Fibroblast of lung (primary cell): Measurements from ENCODE around the gene ESR2. TPM values are rescaled to one million over a fixed set of nuclear protein-coding genes. Genes with fewer than 3 reads are reported as not detected.

Experiments
- DNase-seq, 2 donors: peaks; one replicate each; pipeline versions ENCODE4 v3.0.0 to v3.0.0-alpha.2; 2010; ENCODE audit warnings: low read depth in 2 of 2
- H2AFZ ChIP-seq: 2 replicates; pipeline ENCODE4 v1.5.1; 2012; ENCODE audit warnings: low read length, control low read depth, inconsistent platforms
- H3K27ac ChIP-seq: 2 replicates; pipeline ENCODE4 v1.5.1; 2011; ENCODE audit warnings: low read length, control low read depth; ENCODE audit not compliant: insufficient read depth
- H3K27me3 ChIP-seq: 2 replicates; pipeline ENCODE4 v1.5.1; 2011; ENCODE audit warnings: mild to moderate bottlenecking, low read length; ENCODE audit not compliant: control insufficient read depth, insufficient read depth
- H3K36me3 ChIP-seq: 2 replicates; pipeline ENCODE4 v1.5.1; 2011; ENCODE audit warnings: low read length; ENCODE audit not compliant: control insufficient read depth, insufficient read depth
- H3K4me1 ChIP-seq: 2 replicates; pipeline ENCODE4 v1.5.1; 2011; ENCODE audit warnings: low read length; ENCODE audit not compliant: control insufficient read depth, insufficient read depth; ENCODE audit errors: extremely low read depth
- H3K4me2 ChIP-seq: 2 replicates; pipeline ENCODE4 v1.5.1; 2011; ENCODE audit warnings: low read length, control low read depth; ENCODE audit not compliant: insufficient read depth; ENCODE audit errors: extremely low read depth
- H3K4me3 ChIP-seq, 4 experiments: fragments of 200-600 bp in 1 of 4; sonication (generic) in 1 of 4; replicated peaks in 1 of 4; 2 replicates each; pipeline ENCODE4 v1.5.1; 2011 to 2016; ENCODE audit warnings: low read length in 4 of 4, low read depth in 3 of 4, mild to moderate bottlenecking in 3 of 4, control low read depth in 2 of 4, inconsistent platforms in 1 of 4, mixed read lengths in 1 of 4; ENCODE audit not compliant: insufficient read depth in 1 of 4; ENCODE audit errors: control extremely low read depth in 1 of 4
- H3K79me2 ChIP-seq: 2 replicates; pipeline ENCODE4 v1.5.1; 2012; ENCODE audit warnings: mild to moderate bottlenecking, low read length, inconsistent platforms; ENCODE audit not compliant: control insufficient read depth, insufficient read depth
- H3K9ac ChIP-seq: 2 replicates; pipeline ENCODE4 v1.5.1; 2011; ENCODE audit warnings: mild to moderate bottlenecking, low read length, control low read depth; ENCODE audit not compliant: insufficient read depth
- H3K9me3 ChIP-seq: 2 replicates; pipeline ENCODE4 v1.5.1; 2012; ENCODE audit warnings: low read depth, low read length; ENCODE audit not compliant: control insufficient read depth, insufficient read depth
- H4K20me1 ChIP-seq: 2 replicates; pipeline ENCODE4 v1.5.1; 2011; ENCODE audit warnings: low read length; ENCODE audit not compliant: control insufficient read depth, insufficient read depth; ENCODE audit errors: extremely low read depth
- EZH2 ChIP-seq: IDR thresholded peaks from 2 replicates; pipeline ENCODE4 v1.5.1; 2012; ENCODE audit warnings: low read length, control low read depth, mild to moderate bottlenecking; ENCODE audit errors: missing control alignments
- polyA plus RNA-seq, 2 donors: library from polyadenylated mRNA; depleted of rRNA in 1 of 2; stranded (reverse) in 1 of 2; unstranded in 1 of 2; fragments of >200 nt; gene quantifications; 2 replicates each; pipeline ENCODE4 v1.2.1, GENCODE V29; 2011 to 2012; ENCODE audit warnings: missing spikeins in 1 of 2
- total RNA-seq: library from RNA; depleted of rRNA; stranded (reverse); fragments of >200 nt; gene quantifications from 2 replicates; pipeline ENCODE4 v1.2.1, GENCODE V29; 2014
- TF ChIP-seq, protein P1 (sequence below), 2 donors: IDR thresholded peaks in 1 of 2; conservative IDR thresholded peaks in 1 of 2; 1 replicate in 1 of 2; 2 replicates in 1 of 2; pipeline ENCODE4 v1.5.1; 2011 to 2012; ENCODE audit warnings: low read length in 2 of 2, control low read depth in 1 of 2, inconsistent platforms in 1 of 2, low read depth in 1 of 2, mild to moderate bottlenecking in 1 of 2

Gene ESR2
- total and polyA plus RNA-seq, 2 donors (not counting 1 experiment from before 2014, with no cell fraction given): 0.02 to 0.66 TPM

DNA sequence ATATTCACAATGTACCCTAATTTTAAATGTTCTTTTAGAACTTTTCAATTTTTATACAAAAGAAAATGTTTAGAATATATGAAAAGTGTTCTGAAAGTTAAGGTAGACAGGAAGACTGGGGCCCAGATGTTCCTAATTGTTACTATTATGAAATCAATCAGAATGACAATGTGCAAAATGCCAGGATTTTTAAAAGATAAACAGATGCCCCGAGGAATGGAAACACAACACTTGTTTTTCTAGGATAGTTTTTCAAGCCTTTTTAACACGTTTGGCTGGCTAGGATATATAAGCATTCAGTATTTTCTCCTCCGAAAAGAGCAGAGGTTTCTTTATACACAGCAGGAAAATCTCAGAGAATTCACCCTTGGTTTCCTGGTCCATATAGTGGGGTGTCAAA lies 106.8 kb downstream of the ESR2 start:
- H2AFZ ChIP-seq: no peak overlapping the region

DNA sequence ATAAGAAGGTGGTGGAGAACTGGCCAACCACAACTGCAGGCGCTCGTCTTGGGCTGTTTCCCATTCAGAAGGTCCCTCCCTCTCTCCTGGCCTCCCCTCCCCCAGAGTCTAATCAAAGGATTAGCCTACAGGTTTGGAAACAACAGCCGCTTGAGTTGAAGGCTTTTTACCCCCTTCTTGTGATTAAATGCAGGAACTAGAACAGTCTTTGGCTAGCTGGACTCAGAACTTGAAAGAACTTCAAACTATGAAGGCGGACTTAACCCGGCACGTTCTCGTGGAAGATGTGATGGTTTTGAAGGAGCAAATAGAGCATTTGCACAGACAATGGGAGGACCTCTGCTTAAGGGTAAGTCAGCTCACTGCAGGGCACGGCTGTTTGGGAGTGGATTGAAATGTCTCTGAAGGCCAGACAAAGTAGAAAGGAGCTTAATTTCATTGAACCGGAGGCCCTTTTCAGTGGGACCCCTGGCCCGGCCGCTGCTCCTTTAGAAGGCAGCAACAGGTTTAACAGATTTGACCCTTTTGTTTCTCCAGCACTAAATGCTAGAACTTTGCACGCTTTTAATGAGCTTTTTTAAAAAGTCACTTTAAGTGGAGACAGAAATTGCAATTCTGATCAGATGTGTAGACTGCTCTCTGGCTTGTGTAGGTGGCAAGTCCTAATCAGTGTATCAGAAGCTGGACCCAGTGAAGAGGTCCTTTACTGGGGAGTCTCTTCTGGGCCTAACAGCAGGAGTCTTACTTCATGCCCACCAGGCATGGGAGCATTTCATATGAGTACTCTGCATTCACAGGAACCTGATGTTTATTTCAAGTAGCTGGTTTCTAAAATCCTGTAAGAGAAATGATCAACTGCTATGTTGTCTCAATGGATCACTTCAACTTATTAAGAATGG lies 107.7 kb downstream of the ESR2 start:
- H3K4me1 ChIP-seq: no peaks in the 10 kb centered on the region
- H3K79me2 ChIP-seq: no peaks in the 10 kb centered on the region
- no peak overlapping the region for H3K4me2 ChIP-seq
- H3K36me3 ChIP-seq: no peaks in the 10 kb centered on the region
- TF ChIP-seq, protein P1, sequence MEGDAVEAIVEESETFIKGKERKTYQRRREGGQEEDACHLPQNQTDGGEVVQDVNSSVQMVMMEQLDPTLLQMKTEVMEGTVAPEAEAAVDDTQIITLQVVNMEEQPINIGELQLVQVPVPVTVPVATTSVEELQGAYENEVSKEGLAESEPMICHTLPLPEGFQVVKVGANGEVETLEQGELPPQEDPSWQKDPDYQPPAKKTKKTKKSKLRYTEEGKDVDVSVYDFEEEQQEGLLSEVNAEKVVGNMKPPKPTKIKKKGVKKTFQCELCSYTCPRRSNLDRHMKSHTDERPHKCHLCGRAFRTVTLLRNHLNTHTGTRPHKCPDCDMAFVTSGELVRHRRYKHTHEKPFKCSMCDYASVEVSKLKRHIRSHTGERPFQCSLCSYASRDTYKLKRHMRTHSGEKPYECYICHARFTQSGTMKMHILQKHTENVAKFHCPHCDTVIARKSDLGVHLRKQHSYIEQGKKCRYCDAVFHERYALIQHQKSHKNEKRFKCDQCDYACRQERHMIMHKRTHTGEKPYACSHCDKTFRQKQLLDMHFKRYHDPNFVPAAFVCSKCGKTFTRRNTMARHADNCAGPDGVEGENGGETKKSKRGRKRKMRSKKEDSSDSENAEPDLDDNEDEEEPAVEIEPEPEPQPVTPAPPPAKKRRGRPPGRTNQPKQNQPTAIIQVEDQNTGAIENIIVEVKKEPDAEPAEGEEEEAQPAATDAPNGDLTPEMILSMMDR (conservative IDR thresholded peaks at IDR 0.05 in 1 of 2, IDR thresholded peaks at IDR 0.05 in 1 of 2; ENCODE audit: low read depth in 1 of 2, low read length in 2 of 2): no peak
- no peak for TF ChIP-seq EZH2
- no peak overlapping the region for H3K9ac ChIP-seq
- no peaks in the 10 kb centered on the region for H3K27me3 ChIP-seq
- H3K27ac ChIP-seq: no peak overlapping the region
- no peak overlapping the region for H2AFZ ChIP-seq
- DNase-seq: no peak
- no peak overlapping the region for H3K4me3 ChIP-seq
- no peaks in the 10 kb centered on the region for H4K20me1 ChIP-seq
- no peaks in the 10 kb centered on the region for H3K9me3 ChIP-seq

More for the DNA sequence above, 106.8 kb downstream of the ESR2 start:
- no peak for TF ChIP-seq EZH2
- TF ChIP-seq, protein P1 (conservative IDR thresholded peaks at IDR 0.05 in 1 of 2, IDR thresholded peaks at IDR 0.05 in 1 of 2; ENCODE audit: low read depth in 1 of 2, low read length in 2 of 2): no peak
- H3K36me3 ChIP-seq: no peaks in the 10 kb centered on the region
- no peaks in the 10 kb centered on the region for H3K9me3 ChIP-seq
- no peak overlapping the region for H3K4me3 ChIP-seq
- no peaks in the 10 kb centered on the region for H4K20me1 ChIP-seq
- no peak overlapping the region for H3K27ac ChIP-seq
- H3K4me1 ChIP-seq: no peaks in the 10 kb centered on the region
- no peaks in the 10 kb centered on the region for H3K79me2 ChIP-seq
- H3K9ac ChIP-seq: no peak overlapping the region
- H3K27me3 ChIP-seq: no peaks in the 10 kb centered on the region
- no peak overlapping the region for H3K4me2 ChIP-seq
- no peak for DNase-seq

DNA sequence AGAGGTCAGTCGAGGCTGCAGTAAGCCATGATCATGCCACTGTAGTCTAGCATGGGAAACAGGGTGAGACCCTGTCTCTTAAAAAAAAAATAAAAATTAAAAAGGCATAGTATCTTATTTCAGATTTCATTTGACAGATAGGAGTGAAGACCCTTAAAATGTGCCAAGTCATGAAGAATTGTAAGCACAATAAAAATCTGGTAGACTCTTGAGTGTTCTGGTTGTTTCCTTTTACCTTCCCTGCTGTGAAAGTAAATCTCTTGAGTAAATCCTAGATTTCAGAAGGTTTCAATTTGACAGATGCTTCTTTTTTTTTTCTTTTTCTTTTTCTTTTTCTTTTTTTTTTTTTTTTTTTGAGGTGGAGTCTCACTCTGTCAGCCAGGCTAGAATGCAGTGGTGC lies 109.0 kb downstream of the ESR2 start:
- Histone ChIP-seq H3K36me3 (no peaks in the 10 kb centered on the region), H3K4me2 (no peak overlapping the region), H3K79me2 (no peaks in the 10 kb centered on the region), H4K20me1 (no peaks in the 10 kb centered on the region), H3K4me1 (no peaks in the 10 kb centered on the region), H3K9me3 (no peaks in the 10 kb centered on the region), H3K27ac (no peak overlapping the region), H3K4me3 (no peak overlapping the region), H2AFZ (no peak overlapping the region), H3K9ac (no peak overlapping the region), H3K27me3 (no peaks in the 10 kb centered on the region)
- DNase-seq: no peak
- no peak for TF ChIP-seq EZH2
- TF ChIP-seq, protein P1 (conservative IDR thresholded peaks at IDR 0.05 in 1 of 2, IDR thresholded peaks at IDR 0.05 in 1 of 2; ENCODE audit: low read depth in 1 of 2, low read length in 2 of 2): no peak
